ENCODE data around the gene KCNH3.
"Not testable (repeated sequence)": the region's sequence is repeated elsewhere in the genome, so short reads cannot be mapped to it uniquely, and the experiment has no call there.

The KCNH3 gene

DNA sequence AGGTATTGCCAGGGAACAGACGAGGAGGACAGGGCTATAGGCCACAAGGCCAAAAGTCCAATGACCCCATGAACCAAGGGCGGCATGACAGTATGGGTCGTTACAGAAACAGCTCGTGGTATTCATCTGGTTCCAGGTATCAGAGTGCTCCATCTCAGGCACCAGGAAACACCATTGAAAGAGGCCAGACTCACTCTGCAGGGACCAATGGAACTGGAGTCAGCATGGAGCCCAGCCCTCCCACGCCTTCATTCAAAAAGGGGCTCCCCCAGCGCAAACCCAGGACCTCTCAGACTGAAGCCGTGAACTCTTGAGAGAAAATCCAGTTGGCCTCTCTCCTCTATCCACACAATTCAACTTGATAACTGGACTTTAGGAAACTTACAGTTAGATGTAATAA, 12.9 kb upstream of the KCNH3 start:
- DNase-seq (ENCODE audit: low spot score), result no peak

DNA sequence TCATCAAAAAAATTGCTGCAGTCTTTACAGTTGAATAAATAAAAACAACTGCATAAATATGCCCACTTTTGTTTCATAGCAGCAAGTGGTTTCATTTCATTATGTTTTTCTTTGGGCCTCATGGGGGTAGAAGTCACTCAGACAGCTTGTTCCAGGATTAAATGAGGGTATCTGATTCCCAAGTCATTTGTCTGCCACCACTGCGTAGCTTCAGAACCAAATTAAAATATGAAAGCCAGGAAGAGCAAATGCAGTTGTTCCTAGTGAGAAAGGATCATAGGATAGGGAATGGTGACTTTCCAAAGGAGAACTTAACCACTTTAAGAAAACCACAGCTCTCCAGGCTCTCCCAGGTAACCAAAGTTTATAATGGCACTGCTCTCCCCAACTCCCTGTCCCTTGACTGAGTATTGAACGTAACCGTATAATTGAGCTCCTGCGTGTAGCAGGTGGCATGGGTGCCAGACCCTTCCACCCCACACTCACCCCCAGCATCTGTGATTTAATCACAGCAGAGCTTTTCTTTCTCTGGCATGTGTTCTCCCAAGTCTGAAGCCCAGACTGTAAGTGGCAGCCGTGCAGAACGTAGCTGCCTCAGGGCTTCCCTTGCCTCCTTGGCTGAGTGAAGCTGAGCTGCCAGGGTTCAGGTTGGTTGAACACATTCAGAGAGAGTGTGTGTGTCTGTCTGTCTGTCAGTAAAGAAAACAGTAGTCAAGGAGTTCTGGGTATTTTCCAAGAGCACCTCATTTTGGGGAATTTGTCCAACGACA, 11.3 kb upstream of the KCNH3 start:
- no peak for DNase-seq (ENCODE audit: low spot score)

- no peak for DNase-seq (ENCODE audit: low spot score)
These were observed 9.4 kb upstream of the KCNH3 start for GRCh38 chr12:49529414-49529813.

- DNase-seq (ENCODE audit: low spot score), result no peak
These were observed 7.1 kb upstream of the KCNH3 start for GRCh38 chr12:49531745-49532144.

- DNase-seq (ENCODE audit: low spot score), result no peak
These were observed 5.5 kb upstream of the KCNH3 start for GRCh38 chr12:49533331-49533730.

DNA sequence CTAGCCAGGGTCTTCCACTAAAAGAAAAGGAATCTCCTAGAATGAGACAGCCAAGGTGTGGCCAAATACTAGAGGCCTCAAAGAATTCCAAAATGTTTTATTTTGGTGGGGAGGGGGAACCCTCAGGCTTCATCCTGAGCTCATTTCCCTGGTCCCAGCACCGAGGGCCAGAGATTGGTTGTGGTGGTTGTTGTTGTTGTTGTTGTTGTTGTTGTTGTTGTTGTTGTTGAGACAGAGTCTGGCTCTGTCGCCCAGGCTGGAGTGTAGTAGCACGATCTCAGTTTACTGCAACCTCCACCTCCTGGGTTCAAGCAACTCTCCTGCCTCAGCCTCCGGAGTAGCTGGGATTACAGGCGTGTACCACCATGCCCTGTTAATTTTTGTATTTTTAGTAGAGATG, 4.7 kb upstream of the KCNH3 start:
- not testable (repeated sequence) for DNase-seq (ENCODE audit: low spot score)

DNA sequence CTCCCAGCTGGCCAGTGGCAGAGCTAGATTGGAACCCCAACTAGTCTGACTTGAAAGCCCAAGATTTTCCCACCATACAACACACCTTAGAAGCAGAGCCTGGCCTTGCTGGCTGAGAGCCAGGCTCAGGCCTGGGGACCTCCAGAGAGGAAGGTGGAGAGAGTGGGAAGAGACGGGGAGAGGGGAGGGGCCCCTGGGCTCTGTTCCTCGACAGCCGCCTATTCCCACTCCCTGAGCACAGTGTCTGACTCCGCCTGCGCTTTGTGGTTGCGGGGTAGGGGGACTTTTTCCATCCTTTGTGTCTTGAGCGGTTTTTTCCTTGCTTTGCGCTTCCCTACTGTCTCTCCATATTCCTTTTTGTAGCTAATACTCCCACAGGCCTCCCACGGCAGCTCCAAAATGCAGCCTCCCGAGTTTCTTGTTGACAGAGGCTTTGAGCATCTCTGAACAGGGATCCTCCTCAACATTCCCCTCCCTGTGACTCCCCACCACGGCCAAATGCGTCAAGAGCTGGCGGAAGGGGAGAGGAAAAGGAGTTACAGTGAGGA, 4.0 kb upstream of the KCNH3 start:
- no peak for DNase-seq (ENCODE audit: low spot score)

GRCh38 chr12:49535921-49536525, 2.8 kb upstream of the KCNH3 start:
- DNase-seq (ENCODE audit: low spot score), result no peak

- no peak for DNase-seq (ENCODE audit: low spot score)
These were observed 2.2 kb upstream of the KCNH3 start for GRCh38 chr12:49536526-49537071.

GRCh38 chr12:49537231-49537751, 1.5 kb upstream of the KCNH3 start:
- no peak for DNase-seq (ENCODE audit: low spot score)

GRCh38 chr12:49537752-49538509, 899 bp upstream of the KCNH3 start:
- no peak for DNase-seq (ENCODE audit: low spot score)

DNA sequence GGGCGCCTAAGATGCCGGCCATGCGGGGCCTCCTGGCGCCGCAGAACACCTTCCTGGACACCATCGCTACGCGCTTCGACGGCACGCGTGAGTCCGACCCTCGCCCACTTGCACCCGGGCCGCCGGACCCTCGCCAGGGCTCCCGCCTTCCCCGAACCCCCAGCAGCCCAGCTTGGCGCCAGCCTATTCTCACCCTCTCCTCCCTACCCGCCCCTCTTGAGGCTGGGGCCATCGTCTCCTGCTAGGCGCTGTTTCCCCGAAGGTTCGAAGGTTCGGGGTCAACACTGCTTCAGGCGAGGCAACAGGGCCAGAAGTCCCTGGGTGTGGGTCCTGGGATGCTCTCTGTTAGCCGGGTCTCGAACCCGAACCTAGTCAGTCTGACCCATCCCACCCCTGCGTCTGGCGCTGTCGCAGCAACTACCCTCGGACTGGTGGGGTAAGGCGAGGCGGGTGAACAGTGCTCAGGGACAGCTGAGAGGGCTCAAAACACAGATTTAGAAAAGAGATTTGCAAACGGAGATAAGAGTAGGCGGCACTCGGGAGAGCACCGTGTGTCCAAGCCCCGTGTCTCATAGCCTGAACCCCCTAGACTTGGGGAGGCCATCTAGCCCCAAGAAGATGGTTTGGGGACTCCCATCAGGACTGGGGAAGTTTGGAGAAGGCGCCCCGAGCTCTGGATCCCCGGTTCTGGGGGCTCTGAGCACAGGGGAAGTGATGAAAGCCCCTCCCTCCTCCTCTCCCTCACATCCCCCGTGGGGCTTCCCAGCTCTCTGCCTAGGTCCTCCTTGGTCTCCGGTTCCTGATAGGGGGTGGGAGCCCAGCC, 787 bp downstream of the KCNH3 start:
- no peak for DNase-seq (ENCODE audit: low spot score)

DNA sequence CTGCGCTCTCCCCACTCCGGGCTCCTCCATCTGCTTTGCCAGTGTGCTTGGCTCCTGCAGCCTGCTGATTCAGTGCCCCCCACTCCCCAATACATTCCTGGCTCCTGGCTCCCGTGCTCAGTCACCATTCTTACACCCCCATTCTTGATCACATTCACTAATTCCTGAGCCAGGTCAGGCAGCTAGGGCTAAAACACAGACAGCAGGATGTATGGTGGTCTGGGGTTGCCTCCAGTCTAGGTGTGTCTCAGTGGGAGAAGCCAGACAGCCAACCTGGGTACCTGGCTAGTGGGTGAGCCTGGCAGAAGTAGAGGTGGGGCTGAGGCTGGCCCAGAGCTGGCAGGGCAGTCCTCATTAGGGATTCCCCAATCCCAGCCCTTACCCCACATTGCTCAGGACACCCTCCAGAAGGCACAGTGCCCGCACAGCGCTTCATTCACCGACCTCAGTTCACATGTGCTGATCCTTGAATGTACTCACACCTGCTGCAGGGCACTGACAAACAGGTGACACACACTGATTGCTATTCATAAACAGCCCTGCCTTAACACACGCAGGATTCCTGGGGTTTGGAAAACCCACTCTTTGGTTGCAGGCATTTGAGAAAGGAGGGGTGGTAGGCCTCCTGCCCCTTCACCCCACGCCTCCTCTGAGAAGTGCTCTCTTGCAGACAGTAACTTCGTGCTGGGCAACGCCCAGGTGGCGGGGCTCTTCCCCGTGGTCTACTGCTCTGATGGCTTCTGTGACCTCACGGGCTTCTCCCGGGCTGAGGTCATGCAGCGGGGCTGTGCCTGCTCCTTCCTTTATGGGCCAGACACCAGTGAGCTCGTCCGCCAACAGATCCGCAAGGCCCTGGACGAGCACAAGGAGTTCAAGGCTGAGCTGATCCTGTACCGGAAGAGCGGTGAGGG, 1.7 kb downstream of the KCNH3 start:
- DNase-seq (ENCODE audit: low spot score), result no peak

- DNase-seq (ENCODE audit: low spot score), result no peak
These were observed 2.5 kb downstream of the KCNH3 start for GRCh38 chr12:49541140-49541861.

GRCh38 chr12:49541911-49542505, 3.2 kb downstream of the KCNH3 start:
- DNase-seq (ENCODE audit: low spot score), result no peak

DNA sequence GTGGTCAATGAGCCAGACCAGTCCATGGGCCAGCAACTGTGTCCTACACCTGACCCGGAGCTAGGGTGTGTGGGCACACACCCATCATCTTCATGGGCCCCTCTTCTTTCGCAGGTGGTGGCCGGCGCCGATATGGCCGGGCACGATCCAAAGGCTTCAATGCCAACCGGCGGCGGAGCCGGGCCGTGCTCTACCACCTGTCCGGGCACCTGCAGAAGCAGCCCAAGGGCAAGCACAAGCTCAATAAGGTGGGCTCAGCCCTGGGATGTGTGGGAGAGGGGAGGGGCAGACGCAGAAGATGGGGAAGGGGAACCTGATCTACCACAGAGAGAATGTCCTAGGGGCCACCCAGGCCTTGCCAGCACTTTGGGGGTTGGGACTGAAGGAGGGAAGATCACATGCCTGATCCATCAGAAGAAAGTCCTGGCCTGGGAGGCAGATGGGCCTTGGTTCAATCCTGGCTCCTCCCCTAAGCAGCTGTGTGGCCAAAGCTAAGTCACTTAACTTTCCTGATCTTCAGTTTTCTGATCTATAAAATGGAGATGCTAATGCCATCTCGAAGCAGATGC, 3.8 kb downstream of the KCNH3 start:
- DNase-seq (ENCODE audit: low spot score), result no peak

DNA sequence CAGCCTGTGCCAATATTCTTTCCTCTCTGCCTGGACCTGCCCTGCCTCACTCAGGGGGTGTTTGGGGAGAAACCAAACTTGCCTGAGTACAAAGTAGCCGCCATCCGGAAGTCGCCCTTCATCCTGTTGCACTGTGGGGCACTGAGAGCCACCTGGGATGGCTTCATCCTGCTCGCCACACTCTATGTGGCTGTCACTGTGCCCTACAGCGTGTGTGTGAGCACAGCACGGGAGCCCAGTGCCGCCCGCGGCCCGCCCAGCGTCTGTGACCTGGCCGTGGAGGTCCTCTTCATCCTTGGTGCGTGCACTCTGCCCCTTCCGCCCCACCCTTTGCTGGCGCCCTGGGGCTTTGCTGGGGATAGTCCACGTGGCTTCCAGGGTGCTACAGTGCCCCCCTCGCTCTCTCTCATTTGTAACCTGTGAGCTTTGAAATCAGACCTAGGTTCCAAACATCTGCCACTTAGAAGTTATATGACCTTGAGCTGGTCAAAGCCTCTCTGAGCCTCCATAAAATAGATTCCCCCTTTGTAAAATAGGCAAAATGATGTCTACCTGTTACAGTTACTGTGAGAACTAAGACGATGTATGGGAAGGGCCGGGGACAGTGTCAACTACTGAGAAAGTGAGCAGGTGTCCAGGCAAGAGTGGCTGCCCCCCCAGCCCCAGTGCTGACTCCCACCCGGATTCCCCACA, 4.5 kb downstream of the KCNH3 start:
- DNase-seq (ENCODE audit: low spot score), result no peak
